Nucleus accumbens (tissue), 56 donors: ENCODE measurements around the gene CXXC5.
A peak's percentile ranks its signal among the peaks of the same experiment; 100 is the strongest.

Source experiments
- DNase-seq, 56 donors: peaks; one replicate each; lab custom pipeline; 2025; lab: John Stamatoyannopoulos, UW

Gene CXXC5

DNA sequence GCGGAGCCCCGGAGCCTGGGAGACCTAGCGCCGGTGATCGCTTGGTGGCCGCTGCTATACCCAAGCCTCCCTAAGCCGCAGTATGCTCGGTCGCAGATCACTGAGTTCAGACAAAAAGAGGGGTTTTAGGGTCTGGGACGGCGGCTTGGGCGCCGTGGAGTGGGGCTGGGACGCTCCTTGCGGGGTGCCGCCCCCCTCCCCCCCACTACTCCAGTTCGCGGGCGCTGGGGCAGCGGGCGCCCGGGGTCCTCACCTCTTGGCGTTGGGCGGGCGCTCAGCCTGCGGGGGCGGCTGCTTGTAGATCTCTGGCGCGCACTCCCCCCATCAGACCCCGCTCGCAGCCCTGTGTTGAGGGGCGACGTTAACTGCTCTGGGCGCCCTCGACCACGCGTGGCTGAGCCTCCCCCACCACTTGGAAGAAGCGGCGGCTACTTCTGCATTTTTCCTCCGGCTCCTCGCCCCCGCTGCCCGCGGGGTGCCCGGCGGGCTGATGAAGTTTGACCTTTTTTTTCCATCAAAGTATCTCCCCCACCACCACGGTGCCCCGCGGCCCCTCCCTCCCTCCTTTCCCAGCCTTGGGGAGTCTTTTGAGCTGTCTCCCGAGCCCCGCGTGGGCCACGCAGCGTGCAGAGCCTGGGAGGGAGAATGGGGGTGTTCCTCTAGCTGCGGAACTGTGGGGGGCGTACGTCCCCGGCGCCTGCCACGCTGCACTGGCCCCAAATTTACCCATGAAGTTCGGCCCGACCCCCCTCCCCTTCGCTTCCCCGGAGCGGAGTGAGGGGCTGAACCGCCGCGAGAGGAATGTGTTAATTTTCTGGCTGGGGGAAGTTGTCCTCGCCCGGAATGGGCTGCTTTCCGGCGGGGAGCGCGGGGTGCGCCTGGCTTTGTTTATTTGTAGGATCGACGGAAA, 1.2 kb downstream of the CXXC5 start:
- DNase-seq, result peak in 21 of 56 donors; percentile 34 to 75 (median 47)

DNA sequence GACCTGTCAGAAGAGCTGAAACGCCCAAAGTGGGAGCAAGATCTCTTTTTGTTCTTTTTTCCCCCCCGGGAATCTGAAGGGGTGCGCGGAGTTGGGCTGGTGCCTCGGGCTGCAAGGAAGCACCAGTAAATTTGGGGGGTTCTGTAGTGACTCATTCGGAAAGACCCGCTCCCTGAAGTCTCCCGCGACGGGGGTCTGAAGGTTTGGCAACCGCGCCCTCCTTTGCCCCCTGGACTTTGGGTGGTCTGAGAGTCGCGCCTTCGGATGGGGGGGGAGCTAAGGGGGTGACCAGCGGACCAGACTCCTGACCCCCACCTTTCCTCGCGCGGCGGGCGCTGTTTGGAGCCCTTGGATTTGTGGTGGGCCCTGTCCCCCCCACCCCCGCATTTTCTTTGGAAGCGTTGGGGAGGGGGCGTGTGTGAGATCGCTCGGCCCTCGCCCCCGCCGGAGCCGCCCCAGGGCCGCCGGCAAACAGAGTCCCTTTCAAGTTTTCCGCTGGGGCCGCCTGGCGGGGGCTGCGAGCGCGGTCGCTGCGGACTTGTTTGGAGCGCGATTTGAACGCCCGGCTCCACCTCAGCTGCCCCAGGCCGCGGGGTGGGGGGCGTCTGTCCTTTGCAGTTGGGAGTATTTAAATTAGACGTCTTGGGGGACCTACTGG, 2.0 kb downstream of the CXXC5 start:
- DNase-seq, result peak in 22 of 56 donors; percentile 29 to 77 (median 50)

DNA sequence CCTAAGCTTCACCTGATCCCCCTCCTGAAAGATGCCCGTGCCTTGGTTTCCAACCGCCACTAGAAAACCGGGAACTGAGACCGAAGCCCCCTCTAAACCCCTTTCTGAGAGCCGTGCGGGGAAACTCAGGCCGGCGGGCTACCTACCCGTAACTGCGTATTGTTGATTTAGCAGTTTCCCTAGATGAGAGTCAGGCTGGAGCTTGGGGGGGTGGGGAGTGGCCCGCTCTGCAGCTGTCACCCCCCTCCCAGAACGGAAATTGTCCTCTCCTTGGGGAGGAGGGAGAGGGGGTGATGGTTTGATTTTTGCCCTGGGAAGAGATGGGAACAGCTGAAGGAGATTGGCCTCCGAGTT, 2.5 kb downstream of the CXXC5 start:
- DNase-seq, result peak in 24 of 56 donors; percentile 43 to 84 (median 60)

DNA sequence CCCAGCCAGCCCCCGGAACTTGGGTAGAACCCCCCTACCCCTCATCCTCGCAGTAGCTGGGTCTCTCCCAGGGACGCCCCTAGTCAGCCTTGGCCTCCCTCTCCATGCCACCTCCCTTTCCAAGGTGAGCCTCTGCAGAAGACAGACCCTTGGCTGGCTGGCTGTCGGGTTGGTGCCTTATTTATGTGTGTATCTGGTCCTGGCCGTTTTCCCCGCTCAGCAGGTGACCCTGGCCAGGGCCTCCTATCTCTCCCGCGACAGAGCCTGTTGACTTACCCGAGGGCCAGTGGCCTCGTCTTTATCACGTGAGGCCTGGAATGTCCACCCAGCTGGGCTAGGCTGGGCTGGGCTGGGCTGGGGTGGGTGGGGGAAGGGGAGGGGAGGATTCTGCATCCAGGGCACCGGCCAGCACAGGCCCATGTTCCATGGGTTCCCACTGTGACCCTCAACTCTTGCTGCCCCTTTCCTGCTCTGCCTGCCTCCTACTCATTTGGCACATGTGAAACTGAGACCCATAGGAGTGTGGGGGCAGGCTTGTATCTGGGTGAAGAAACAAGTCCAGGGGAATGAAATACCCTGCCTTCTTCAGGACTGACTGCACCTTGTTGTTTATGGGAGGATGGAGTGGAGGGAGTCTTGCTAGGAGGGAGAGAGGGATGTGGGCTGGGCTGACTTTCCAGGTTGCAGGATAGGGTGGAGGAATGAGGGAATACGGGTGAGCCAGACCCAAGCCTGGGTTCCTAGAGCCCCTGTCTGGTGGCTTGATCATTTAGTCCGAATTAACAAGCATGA, 3.1 kb downstream of the CXXC5 start:
- peak in 47 of 56 donors; percentile 37 to 86 (median 70) for DNase-seq

DNA sequence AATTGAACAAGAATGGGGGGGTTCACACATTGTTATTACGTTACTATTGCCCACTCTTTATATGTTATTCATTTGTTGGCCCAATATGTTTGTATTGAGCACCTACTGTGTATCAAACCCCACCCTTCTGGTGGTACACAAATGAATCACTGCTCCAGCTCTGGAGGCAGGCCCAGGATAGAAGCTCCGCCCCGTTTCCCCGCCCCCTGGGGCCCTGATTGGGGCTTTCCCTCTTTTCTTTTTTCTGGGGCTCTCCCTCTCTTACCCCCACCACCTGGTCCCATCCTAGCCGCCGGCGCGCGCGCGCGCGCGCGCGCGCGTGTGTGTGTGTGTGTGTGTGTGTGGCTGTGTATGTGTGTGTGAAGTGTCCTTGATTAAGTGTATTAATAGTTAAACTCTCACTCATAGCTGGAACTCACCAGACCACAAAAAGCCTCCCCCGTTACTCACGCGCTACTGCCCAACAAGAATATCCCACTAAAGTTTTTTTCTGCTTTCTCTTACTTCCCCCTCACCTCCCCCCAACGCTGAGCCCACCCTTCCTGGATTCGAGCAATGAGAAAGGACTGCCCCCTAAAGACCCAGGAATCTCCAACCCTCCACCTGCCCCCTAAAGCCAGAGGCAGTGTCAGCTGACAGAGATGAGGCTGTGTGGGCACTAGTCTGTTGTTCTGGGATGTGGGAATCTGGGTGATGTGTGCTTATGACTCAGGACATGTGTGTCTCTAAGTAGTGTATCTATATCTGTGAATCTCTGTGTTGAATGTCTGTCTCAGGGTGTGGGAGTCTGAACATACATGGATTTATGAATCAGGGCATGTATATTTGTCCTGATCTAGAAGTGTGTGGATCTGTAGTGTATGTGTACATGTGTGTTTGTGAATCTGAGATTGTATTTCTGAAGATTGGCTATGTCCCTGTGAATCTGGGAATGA, 4.0 kb downstream of the CXXC5 start:
- peak in 52 of 56 donors; percentile 35 to 94 (median 83) for DNase-seq

DNA sequence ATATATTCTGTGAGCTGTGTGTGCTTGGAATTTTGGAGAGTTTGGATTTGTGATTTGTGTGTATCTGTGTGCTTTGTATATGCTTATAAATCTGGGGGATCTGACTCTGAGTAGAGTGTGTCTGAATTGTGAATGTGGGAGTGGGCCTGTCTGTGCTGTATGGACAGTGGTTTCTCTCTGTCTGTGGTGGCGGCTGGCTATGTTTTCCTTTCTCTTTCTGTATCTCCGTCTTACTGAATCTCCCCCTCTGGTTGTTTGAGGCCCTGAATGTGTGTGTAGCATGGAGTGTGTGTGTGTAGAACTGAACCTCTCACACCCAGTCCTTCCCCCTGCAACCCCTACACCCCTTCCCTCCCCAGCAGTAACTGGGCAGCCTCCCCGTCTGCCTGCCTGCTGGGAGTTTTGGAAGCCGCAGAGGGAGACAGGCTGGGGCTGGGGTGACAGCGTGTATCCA, 4.7 kb downstream of the CXXC5 start:
- peak in 1 of 56 donors; percentile 40 for DNase-seq

DNA sequence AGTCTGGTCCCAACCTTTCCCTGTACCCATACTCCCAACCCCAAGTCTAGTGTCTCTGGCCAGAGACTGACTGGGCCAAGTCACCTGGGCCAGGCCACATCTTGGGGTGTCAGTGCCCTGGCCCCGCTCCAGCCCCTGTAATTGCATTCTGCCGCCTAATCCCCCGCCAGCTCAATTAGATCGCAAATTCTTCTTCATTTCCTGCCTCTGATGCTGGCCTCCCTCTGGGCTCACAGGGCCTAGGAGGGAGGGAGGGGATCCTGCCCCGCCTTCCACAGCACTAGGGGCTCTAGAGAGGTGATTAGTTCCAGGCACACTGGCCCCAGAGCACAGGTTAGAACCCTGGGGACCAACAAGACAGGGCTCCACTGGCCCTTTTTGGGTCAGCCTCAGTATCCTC, 5.5 kb downstream of the CXXC5 start:
- no peak for DNase-seq

DNA sequence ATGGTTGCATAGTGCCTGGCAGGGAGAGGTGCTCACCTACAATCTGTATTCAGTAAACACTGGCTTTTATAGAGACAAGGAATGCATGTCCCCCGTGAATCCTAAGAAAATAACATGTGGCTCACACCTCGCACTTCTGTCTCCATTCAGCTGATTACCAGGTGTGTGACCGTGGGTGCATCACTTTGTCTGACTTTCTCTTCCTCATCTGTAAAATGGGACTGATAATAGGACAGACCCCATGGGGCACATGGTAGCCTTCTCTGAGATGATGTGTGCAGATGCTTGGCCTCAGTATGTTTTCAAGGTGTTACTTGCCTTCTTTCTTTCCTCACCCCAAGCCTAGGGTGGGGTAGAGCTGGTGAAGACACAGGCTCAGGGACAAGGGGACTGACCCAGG, 6.3 kb downstream of the CXXC5 start:
- no peak for DNase-seq

DNA sequence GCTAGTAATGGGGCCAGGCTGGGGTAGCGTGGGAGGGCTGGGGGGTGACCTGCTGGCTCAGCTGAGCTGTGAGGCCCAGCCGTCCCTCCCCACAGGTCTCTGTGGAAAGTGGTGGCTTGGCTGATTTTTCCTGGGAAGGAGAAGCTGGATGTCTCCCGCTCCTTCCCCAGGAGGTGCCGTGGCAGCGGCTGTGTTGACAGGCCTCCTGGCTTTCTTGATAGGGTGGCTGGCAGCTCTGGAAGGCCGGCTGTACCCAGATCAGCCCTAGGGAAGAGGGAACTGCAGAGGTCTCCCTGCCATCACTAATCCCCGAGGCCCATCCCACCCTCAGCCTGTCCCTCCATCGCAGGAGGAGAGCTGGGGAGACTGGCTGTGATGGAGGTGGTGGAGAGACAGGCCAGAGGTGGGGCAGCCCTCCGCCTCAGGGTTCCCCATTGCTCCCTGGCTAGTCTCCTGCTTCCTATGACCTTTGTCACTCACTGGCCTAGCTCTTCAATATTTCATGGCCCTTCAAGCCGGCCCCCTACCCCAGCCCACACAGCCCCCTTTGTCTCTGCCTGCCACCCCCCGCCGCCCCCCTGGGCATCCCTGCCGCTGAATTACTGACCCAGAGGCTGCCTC, 6.8 kb downstream of the CXXC5 start:
- peak in 5 of 56 donors; percentile 23 to 35 (median 29) for DNase-seq

DNA sequence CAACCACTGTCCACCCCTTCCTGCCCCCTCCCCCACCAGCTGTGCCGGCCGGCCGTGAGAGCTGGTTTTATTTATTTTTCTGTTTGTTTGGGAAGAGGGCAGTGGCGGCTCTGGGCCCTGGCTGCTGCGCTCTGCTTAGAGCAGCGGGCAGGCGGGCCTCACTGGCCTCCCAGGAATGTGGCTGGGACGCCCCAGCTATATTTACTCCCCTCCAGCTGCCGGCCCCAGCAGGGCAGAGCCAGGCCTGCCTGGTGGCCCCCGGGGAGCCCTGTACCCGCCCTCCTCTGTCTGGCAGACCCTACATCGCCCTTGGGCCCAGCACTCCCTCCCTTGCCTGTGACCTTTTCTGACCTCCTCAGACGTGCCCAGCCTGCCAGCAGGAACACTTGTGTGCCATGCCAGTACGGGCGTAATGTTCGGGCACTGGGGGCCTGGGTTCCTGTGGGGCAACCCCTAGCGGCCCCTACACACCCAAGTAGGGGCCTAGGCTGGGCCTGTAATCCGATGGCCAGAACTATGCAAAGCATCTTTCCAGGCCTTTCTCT, 7.7 kb downstream of the CXXC5 start:
- peak in 26 of 56 donors; percentile 18 to 68 (median 45) for DNase-seq

DNA sequence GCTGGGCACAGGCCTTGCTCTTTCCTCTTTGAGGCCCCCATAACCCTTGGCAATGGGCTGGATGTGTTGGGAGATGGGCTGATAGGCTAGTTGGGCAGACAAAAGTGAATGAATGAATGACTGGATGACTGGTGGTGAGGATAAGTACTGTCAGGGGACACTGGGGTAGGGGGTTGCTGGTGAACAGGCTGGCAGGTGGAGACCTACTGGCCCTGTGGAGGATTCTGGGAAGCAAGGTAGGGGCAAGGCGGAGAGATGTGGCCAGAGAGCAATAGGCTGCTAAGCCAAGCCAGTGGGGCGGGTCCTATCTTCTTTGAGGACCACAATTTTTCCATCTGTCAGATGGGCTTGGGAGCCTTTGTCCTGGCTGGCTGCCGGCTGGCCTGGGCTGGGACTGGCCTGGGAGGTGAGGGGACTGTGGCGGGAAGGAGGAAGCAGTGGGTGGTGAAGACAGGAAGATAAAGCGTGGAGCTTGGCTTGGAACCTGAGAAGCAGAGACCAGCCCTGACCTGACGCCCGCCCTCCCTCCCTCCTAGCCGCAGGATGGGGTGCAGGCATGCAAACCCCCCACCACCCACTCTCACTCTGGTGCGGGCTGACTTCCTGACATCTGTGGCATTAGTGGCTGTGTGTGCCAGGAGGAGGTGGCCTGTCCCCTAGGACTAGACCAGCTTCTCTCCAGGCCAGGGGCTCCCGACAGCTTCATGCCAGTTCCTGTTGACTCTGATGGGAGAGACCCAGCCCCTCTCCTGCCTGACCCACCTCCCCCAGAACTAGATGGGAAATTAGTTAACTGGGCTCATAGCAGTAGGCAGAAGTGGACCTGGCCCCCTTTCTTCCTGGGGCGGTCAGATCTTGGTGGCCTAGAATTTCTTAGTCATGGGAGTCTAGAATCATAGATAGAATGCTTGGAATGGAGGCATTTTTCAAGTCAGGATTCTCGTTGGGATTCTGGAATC, 9.5 kb downstream of the CXXC5 start:
- no peak for DNase-seq

DNA sequence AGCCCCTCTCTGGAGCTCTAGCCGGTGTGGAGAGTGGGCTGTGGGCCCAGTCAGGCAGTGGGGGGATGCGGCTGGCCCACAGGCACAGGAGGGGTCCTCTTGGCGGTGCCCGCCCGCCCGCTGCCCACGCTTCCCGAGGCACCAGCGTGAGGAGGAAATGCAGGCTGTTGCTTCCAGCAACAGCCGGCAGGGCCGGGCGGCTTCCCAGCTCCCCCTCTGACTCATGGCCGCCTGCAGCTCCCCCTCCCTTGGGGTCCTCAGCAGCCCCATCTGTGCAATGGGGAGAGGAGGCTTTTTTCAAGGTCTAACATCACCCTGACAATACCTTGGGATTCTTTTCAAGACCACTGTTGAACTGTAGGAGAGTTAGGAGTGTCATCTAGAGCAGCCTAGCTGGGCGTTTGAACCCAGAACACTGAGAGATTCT, 10.4 kb downstream of the CXXC5 start:
- DNase-seq, result peak in 6 of 56 donors; percentile 18 to 67 (median 34)

DNA sequence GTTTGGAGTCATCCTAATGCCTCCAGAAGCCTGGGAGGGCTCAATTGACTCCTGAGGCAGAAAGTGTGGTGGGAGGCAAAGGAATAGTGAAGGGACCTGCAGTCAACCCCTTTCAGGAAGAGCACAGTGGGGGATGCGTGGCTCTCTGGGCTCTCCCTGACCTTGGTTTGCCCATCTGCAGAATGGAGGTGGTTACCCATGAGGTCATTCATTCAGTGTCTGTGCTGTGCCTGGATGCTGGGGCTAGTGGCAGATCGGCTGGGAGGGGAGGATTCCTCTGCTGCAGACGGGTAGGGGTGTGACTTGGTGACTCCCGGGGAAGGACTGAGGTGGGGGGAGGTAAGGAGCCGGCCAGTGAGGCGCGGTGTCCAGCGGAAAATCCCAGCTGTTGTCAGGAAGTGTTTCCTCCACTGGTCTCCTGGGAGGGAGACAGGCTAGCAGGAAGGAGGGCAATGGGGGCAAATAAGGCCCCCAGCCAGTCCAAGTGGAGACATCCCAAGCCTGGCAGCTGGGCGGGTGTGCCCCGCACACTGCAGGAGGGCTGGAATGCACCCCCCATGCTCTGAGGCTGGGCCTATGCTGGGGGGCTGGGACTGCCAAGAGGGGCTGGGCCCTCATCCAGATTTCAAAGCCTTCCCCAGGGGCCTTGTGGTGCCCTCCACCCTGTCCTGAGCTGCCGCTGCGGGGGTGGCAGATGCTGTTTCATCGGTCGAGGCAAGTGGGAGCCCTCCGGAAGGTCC, 10.9 kb downstream of the CXXC5 start:
- DNase-seq, result peak in 13 of 56 donors; percentile 19 to 65 (median 45)

DNA sequence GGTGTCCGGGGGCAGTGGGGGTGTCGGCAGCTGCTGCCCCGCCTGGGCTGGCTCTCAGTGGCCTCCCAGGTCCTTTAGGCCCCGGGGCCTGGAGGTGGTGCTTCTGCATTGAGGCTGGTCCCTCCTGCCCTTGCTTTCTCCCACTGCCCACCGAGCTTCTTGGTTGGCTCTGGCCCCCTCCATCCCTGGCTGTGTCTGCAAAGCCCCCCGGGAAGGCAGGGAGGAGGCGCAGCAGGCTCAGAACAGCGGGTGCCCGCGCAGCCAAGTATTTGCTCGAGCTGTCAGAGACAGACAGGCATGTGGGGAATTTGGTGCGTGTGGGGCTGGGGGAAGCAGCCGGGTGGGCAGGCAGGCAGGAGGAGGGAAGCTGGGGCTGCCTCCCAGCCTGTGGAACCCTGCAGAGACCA, 11.5 kb downstream of the CXXC5 start:
- DNase-seq, result peak in 2 of 56 donors; percentile 58 to 71

DNA sequence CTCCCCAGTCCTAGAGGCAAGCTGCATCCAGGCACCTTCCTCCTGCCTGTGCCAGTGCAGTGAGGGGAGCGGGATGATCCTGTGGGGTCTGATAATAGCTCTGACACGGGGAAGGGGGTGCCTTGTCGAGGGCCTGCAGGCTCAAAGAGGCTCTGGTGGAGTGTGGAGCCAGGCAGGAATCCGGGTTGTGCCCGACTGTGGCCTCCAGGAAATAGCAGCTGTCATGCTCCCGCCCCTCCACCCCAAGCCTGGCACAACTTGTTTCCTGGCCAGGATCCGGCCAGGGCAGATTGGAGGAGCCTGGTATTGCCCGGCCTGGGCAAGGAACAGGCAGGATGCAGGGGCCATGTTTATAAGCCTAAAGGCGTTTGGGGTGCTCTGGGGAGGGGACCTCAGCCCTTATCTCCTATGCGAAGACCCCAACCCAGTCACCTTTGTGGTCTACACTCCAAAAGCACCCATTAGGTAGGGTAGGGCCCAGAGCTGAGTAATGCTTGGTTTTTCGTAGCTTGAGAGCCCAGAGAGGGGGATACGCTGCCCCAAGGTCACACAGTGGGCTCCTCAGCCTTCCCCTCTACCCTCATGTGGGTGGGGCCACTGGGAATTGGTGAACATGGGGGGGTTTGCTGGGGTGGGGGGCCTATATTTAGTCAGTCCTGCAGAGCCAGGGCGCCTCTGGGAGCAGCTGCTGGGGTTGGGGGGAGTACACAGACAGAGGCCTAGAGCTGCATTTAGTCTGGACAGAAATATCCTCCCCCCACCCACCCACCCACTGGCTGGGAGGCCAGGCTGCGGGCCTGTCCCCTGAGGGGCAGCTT, 12.2 kb downstream of the CXXC5 start:
- DNase-seq, result peak in 55 of 56 donors; percentile 34 to 96 (median 86)
